NCI-H2081 (cell line): ENCODE data around the gene RNF123.

Experiments
- DNase-seq, 2 experiments: peaks; one replicate each; lab custom pipeline; 2025; lab: John Stamatoyannopoulos, UW

Gene RNF123

GRCh38 chr3:49750056-49750455 is 60.7 kb downstream of the RNF123 start:
- no peak for DNase-seq

GRCh38 chr3:49751501-49751900 is 62.1 kb downstream of the RNF123 start:
- no peak for DNase-seq

- no peak for DNase-seq
Measured at GRCh38 chr3:49754536-49754935, 65.2 kb downstream of the RNF123 start.

GRCh38 chr3:49756036-49756435 is 66.7 kb downstream of the RNF123 start:
- DNase-seq = no peak

GRCh38 chr3:49757197-49757596 is 67.8 kb downstream of the RNF123 start:
- DNase-seq = no peak

GRCh38 chr3:49759226-49759625 is 69.9 kb downstream of the RNF123 start:
- no peak for DNase-seq

GRCh38 chr3:49761661-49762060 is 72.3 kb downstream of the RNF123 start:
- no peak for DNase-seq

- DNase-seq = no peak
Measured at GRCh38 chr3:49763981-49764380, 74.6 kb downstream of the RNF123 start.

GRCh38 chr3:49769286-49769915 is 80.0 kb downstream of the RNF123 start:
- no peak for DNase-seq

- DNase-seq = no peak
Measured at GRCh38 chr3:49769926-49770325, 80.6 kb downstream of the RNF123 start.
